CD14-positive monocyte (primary cell): Measurements from ENCODE around the gene OR4C12. TPM values are rescaled to one million over a fixed set of nuclear protein-coding genes. Genes with fewer than 3 reads are reported as not detected.
"Not testable (repeated sequence)": the region's sequence is repeated elsewhere in the genome, so short reads cannot be mapped to it uniquely, and the experiment has no call there.

Experiments used
- DNase-seq, 3 donors: peaks; one replicate each; pipeline ENCODE4 v3.0.0-alpha.2; 2011 to 2022
- H2AFZ ChIP-seq: 2 replicates; pipeline ENCODE4 v1.6.0; 2012; ENCODE audit warnings: mild to moderate bottlenecking, low read depth, low read length, inconsistent platforms; ENCODE audit not compliant: insufficient read depth, poor library complexity, severe bottlenecking
- H3K27ac ChIP-seq, 2 donors: 1 replicate in 1 of 2; 2 replicates in 1 of 2; pipeline ENCODE4 v1.5.1; 2012 to 2013; ENCODE audit warnings: low read length in 2 of 2, control low read depth in 1 of 2, inconsistent platforms in 1 of 2, low read depth in 1 of 2, mild to moderate bottlenecking in 1 of 2
- H3K27me3 ChIP-seq, 2 donors: one replicate each; pipeline versions ENCODE4 v1.6.0 to v1.6.1; 2011 to 2013; ENCODE audit warnings: low read length in 2 of 2; ENCODE audit not compliant: control insufficient read depth in 2 of 2, insufficient read depth in 2 of 2
- H3K36me3 ChIP-seq, 2 donors: replicated peaks in 1 of 2; 1 replicate in 1 of 2; 2 replicates in 1 of 2; pipeline versions ENCODE4 v1.5.1 to v1.6.1; 2012 to 2013; ENCODE audit warnings: low read length in 2 of 2, control low read depth in 1 of 2, inconsistent platforms in 1 of 2, mild to moderate bottlenecking in 1 of 2; ENCODE audit not compliant: insufficient read depth in 2 of 2, control insufficient read depth in 1 of 2
- H3K4me1 ChIP-seq, 2 donors: 1 replicate in 1 of 2; 2 replicates in 1 of 2; pipeline versions ENCODE4 v1.5.1 to v1.6.1; 2012 to 2013; ENCODE audit warnings: low read length in 2 of 2, control low read depth in 1 of 2, inconsistent platforms in 1 of 2, mild to moderate bottlenecking in 1 of 2, moderate library complexity in 1 of 2; ENCODE audit not compliant: insufficient read depth in 2 of 2, control insufficient read depth in 1 of 2
- H3K4me2 ChIP-seq: replicated peaks from 2 replicates; pipeline ENCODE3; 2012; ENCODE audit warnings: low read length, moderate library complexity, mild to moderate bottlenecking; ENCODE audit not compliant: poor library complexity, severe bottlenecking; ENCODE audit errors: extremely low read depth
- H3K4me3 ChIP-seq, 3 experiments: fragments of 200-600 bp in 1 of 3; sonication (generic) in 1 of 3; replicated peaks in 1 of 3; 1 replicate in 2 of 3; 2 replicates in 1 of 3; pipeline ENCODE4 v1.5.1; 2011 to 2013; ENCODE audit warnings: low read length in 3 of 3, mild to moderate bottlenecking in 3 of 3, control low read depth in 2 of 3, low read depth in 2 of 3, inconsistent platforms in 1 of 3, moderate library complexity in 1 of 3
- H3K79me2 ChIP-seq: 2 replicates; pipeline ENCODE4 v1.6.0; 2012; ENCODE audit warnings: mild to moderate bottlenecking, control low read depth, inconsistent platforms, low read length, moderate library complexity; ENCODE audit not compliant: insufficient read depth
- H3K9ac ChIP-seq: 2 replicates; pipeline ENCODE4 v1.6.0; 2017; ENCODE audit warnings: low read length, mild to moderate bottlenecking; ENCODE audit not compliant: insufficient read depth, poor library complexity, severe bottlenecking
- H3K9me3 ChIP-seq, 2 donors: replicated peaks in 1 of 2; 1 replicate in 1 of 2; 2 replicates in 1 of 2; pipeline versions ENCODE4 v1.5.1 to v1.6.1; 2012 to 2013; ENCODE audit warnings: low read length in 2 of 2, control low read depth in 1 of 2; ENCODE audit not compliant: control insufficient read depth in 1 of 2, insufficient read depth in 1 of 2
- H4K20me1 ChIP-seq: 2 replicates; pipeline ENCODE4 v1.6.0; 2012; ENCODE audit warnings: mild to moderate bottlenecking, low read length, control low read depth, moderate library complexity; ENCODE audit not compliant: insufficient read depth
- H3K27ac Mint-ChIP-seq, 7 donors: one replicate each; pipeline ENCODE4 v1.8.0; 2020; ENCODE audit warnings: mild to moderate bottlenecking in 7 of 7, mixed read lengths in 7 of 7, moderate library complexity in 6 of 7, inconsistent platforms in 2 of 7
- H3K27me3 Mint-ChIP-seq, 3 donors: one replicate each; pipeline ENCODE4 v1.8.0; 2021 to 2022; ENCODE audit warnings: low read depth in 3 of 3, mild to moderate bottlenecking in 3 of 3, mixed read lengths in 3 of 3, moderate library complexity in 3 of 3, inconsistent platforms in 1 of 3
- H3K36me3 Mint-ChIP-seq, 2 donors: one replicate each; pipeline ENCODE4 v1.8.0; 2020; ENCODE audit warnings: mixed read lengths in 2 of 2, inconsistent platforms in 1 of 2, mild to moderate bottlenecking in 1 of 2
- H3K4me1 Mint-ChIP-seq: one replicate; pipeline ENCODE4 v1.8.0; 2020; ENCODE audit warnings: mild to moderate bottlenecking, mixed read lengths
- H3K4me3 Mint-ChIP-seq, 2 donors: one replicate each; pipeline ENCODE4 v1.8.0; 2020; ENCODE audit warnings: mild to moderate bottlenecking in 2 of 2, mixed read lengths in 2 of 2, moderate library complexity in 1 of 2
- H3K9me3 Mint-ChIP-seq, 7 donors: one replicate each; pipeline ENCODE4 v1.8.0; 2020 to 2022; ENCODE audit warnings: mixed read lengths in 7 of 7, mild to moderate bottlenecking in 6 of 7, moderate library complexity in 6 of 7, inconsistent platforms in 2 of 7
- CTCF ChIP-seq: fragments of 200-600 bp; IDR thresholded peaks from one replicate; pipeline ENCODE4 v1.8.0; 2022; ENCODE audit warnings: antibody characterized with exemption, mild to moderate bottlenecking
- WGBS: methylation state at CpG from one replicate; pipeline ENCODE4 v1.1.5; 2013; ENCODE audit warnings: missing lambda C conversion rate; ENCODE audit not compliant: insufficient coverage; 5-methylcytosine and 5-hydroxymethylcytosine counted together
- intact Hi-C, 2 donors: fragments of 100-400 bp; cut with micrococcal nuclease; formaldehyde crosslinking; loops; one replicate each; pipeline versions ENCODE4 v1.15.0 to v1.15.1; 2023
- polyA plus RNA-seq, 3 donors: library from polyadenylated mRNA; depleted of rRNA in 1 of 3; unstranded in 2 of 3; stranded (reverse) in 1 of 3; fragments of 300-500 nt in 2 of 3; fragments of >200 nt in 1 of 3; fragmentation: Illumina TruSeq in 2 of 3; gene quantifications; 1 replicate in 2 of 3; 2 replicates in 1 of 3; pipeline ENCODE4 v1.2.3, GENCODE V29; 2012 to 2021

Gene OR4C12
- polyA plus RNA-seq, 3 donors, result not detected

DNA sequence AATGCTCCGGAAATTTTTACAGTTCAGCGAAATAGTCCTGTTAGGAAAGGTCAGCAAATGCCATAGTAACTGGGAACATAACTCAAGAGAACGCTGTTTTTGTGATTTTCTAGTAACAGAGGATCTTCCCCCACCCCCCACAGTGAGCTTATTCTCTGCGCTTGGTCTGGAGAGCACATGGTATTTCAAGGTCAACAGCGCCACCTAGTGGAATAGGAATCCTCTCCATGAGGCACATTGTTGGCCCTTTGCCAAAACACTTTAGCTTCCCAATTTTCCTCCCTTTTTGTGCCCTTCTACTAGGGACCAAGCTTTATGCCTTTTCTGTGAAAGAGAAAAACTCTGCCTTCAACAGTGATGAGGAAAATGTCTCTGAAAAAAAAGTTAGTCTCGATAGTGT is 13.2 kb upstream of the OR4C12 start:
- Mint-ChIP-seq H3K4me3 (no peak overlapping the region), H3K36me3 (no peaks in the 10 kb centered on the region), H3K4me1 (no peaks in the 10 kb centered on the region), H3K27me3 (no peaks in the 10 kb centered on the region), H3K9me3 (peaks cover 0 to 16% (median 2%) of the 10 kb centered on the region in 7 donors), H3K27ac (no peak overlapping the region)
- H3K27me3 ChIP-seq, result no peaks in the 10 kb centered on the region
- TF ChIP-seq CTCF, result peak; percentile 27
- H3K79me2 ChIP-seq, result no peaks in the 10 kb centered on the region
- no peak overlapping the region for H3K4me2 ChIP-seq
- 33% methylated on average over 3 of the region's 6 CpGs for WGBS
- DNase-seq, result peak in 1 of 3 donors; percentile 5
- H3K4me3 ChIP-seq, result no peak overlapping the region
- no peaks in the 10 kb centered on the region for H4K20me1 ChIP-seq
- no peak overlapping the region for H2AFZ ChIP-seq
- no peaks in the 10 kb centered on the region for H3K36me3 ChIP-seq
- H3K27ac ChIP-seq, result no peak overlapping the region
- intact Hi-C loops, result no loop called here
- H3K4me1 ChIP-seq, result no peaks in the 10 kb centered on the region
- peaks cover 3 to 6% of the 10 kb centered on the region in 2 donors for H3K9me3 ChIP-seq
- H3K9ac ChIP-seq, result no peak overlapping the region

DNA sequence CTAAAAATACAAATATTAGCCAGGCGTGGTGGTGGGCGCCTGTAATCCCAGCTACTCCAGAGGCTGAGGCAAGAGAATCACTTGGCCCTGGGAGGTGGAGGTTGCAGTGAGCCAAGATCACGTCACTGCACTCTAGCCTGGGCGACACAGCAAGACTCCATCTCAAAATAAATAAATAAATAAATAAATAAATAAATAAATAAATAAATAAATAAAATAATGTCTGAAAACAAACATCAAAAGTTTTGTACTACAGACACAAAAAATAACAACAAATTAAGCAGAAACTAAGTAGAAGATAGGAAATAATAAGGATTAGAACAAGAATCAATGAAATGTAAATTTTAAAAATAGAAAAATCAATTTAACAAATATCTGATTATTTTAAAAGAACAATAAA is 8.9 kb downstream of the OR4C12 start:
- intact Hi-C loops, H3K4me3 ChIP-seq, H3K27ac ChIP-seq, H3K4me3 Mint-ChIP-seq, H3K4me2 ChIP-seq, H3K9me3 ChIP-seq, H3K27ac Mint-ChIP-seq, H3K4me1 ChIP-seq, H4K20me1 ChIP-seq, DNase-seq, H3K36me3 ChIP-seq, H3K9ac ChIP-seq, H3K36me3 Mint-ChIP-seq, H2AFZ ChIP-seq, H3K4me1 Mint-ChIP-seq, H3K27me3 Mint-ChIP-seq, H3K79me2 ChIP-seq, H3K27me3 ChIP-seq: not testable (repeated sequence)
- peaks cover 0 to 12% (median 5%) of the 10 kb centered on the region in 7 donors for H3K9me3 Mint-ChIP-seq
- no CpG with 5 or more reads among the region's 4 CpGs for WGBS
